Epithelial cell of esophagus (primary cell): ENCODE data around the gene UBE3B.

Experiments used
- DNase-seq: peaks from one replicate; pipeline ENCODE4 v3.0.0; 2010; ENCODE audit warnings: low read depth
- H3K4me3 ChIP-seq: 2 replicates; pipeline ENCODE4 v1.5.1; 2011; ENCODE audit warnings: mild to moderate bottlenecking, low read length, control low read depth
- TF ChIP-seq, protein P1 (sequence below): IDR thresholded peaks from 2 replicates; pipeline ENCODE4 v1.5.1; 2011; ENCODE audit warnings: low read depth, mild to moderate bottlenecking, low read length, control low read depth, inconsistent platforms; ENCODE audit not compliant: insufficient read depth; ENCODE audit errors: missing control alignments

The UBE3B gene

GRCh38 chr12:109449845-109450532 is 27.4 kb upstream of the UBE3B start:
- no peak for DNase-seq
- no peak overlapping the region for H3K4me3 ChIP-seq
- TF ChIP-seq, protein P1, sequence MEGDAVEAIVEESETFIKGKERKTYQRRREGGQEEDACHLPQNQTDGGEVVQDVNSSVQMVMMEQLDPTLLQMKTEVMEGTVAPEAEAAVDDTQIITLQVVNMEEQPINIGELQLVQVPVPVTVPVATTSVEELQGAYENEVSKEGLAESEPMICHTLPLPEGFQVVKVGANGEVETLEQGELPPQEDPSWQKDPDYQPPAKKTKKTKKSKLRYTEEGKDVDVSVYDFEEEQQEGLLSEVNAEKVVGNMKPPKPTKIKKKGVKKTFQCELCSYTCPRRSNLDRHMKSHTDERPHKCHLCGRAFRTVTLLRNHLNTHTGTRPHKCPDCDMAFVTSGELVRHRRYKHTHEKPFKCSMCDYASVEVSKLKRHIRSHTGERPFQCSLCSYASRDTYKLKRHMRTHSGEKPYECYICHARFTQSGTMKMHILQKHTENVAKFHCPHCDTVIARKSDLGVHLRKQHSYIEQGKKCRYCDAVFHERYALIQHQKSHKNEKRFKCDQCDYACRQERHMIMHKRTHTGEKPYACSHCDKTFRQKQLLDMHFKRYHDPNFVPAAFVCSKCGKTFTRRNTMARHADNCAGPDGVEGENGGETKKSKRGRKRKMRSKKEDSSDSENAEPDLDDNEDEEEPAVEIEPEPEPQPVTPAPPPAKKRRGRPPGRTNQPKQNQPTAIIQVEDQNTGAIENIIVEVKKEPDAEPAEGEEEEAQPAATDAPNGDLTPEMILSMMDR = no peak

DNA sequence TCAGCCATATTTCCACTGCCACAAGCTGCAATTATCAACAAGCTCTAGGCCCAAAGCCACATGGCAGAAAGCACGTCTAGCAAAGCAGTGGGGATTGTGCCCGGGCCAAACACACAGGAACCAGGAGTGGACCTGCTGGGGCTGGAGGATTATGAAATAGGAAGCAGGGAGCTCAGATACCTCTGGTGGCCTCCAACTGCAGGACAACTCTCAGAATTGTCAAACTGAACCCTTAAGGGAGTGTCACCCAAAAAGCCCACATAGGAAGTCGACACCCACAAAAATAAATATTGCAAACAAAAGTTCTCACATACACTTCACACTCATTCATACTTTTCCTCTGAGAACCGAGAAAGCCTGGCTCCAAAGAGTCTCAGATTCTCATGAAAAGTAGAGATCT is 26.5 kb upstream of the UBE3B start:
- TF ChIP-seq, protein P1 = no peak
- no peak for DNase-seq
- no peak overlapping the region for H3K4me3 ChIP-seq

- TF ChIP-seq, protein P1 = no peak
- H3K4me3 ChIP-seq = no peak overlapping the region
- DNase-seq = no peak
Observed at GRCh38 chr12:109451400-109451799, 26.0 kb upstream of the UBE3B start.

- TF ChIP-seq, protein P1 = no peak
- DNase-seq = no peak
- no peak overlapping the region for H3K4me3 ChIP-seq
Observed at GRCh38 chr12:109452489-109452888, 24.9 kb upstream of the UBE3B start.

GRCh38 chr12:109455706-109456105 is 21.7 kb upstream of the UBE3B start:
- H3K4me3 ChIP-seq = no peak overlapping the region
- no peak for DNase-seq
- TF ChIP-seq, protein P1 = no peak

GRCh38 chr12:109458086-109458485 is 19.3 kb upstream of the UBE3B start:
- TF ChIP-seq, protein P1 = no peak
- DNase-seq = peak; percentile 21
- H3K4me3 ChIP-seq = no peak overlapping the region

DNA sequence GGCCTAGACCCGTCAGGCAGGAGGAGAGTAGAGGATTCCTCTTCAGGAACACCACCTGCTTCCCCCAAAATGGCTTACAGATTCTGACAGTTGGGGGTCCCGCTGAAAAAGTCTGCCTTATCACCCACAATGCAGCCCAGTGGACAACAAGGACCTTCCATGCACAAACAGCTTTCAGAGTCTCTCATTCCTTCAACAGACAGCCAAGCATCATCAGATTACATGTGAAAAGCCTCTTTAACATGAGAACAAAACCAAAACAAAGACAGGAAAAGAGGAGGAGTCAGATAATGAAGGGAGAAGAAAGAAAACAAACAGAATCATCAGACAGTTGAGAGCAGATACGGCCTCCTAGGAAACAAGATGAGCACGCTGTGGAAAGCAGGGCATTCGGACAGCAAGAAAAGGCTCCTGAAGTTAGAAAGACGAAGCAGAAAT is 18.6 kb upstream of the UBE3B start:
- H3K4me3 ChIP-seq = no peak overlapping the region
- TF ChIP-seq, protein P1 = no peak
- no peak for DNase-seq
